B cell (primary cell): ENCODE results near the gene CCDC201. TPM values are rescaled to one million over a fixed set of nuclear protein-coding genes. Genes with fewer than 3 reads are reported as not detected.
"Not testable (repeated sequence)": the region's sequence is repeated elsewhere in the genome, so short reads cannot be mapped to it uniquely, and the experiment has no call there.

Experiments
- ATAC-seq: fragments of 200-7000 bp; cut with Tn5 transposase; one replicate; pipeline ENCODE4 v1.10.0; 2021; ENCODE audit warnings: low read depth, mild to moderate bottlenecking, moderate number of reproducible peaks, moderate library complexity
- CTCF ChIA-PET: fragments of 350-600 bp; sonication (Branson Sonifier 250); formaldehyde crosslinking; loops from one replicate; lab custom pipeline; 2021; ENCODE audit warnings: antibody characterized with exemption, inconsistent platforms; lab: Charles Lee
- POLR2A ChIA-PET: fragments of 350-600 bp; sonication (Branson Sonifier 250); formaldehyde crosslinking; loops from one replicate; lab custom pipeline; 2021; ENCODE audit warnings: antibody characterized with exemption; lab: Charles Lee
- DNase-seq: peaks from one replicate; pipeline ENCODE4 v3.0.0; 2013
- H2AFZ ChIP-seq: 2 replicates; pipeline ENCODE4 v1.6.1; 2012; ENCODE audit warnings: mild to moderate bottlenecking, low read depth, low read length; ENCODE audit not compliant: insufficient read depth, poor library complexity, severe bottlenecking
- H3K27ac ChIP-seq, 2 donors: 1 replicate in 1 of 2; 2 replicates in 1 of 2; pipeline ENCODE4 v1.5.1; 2012 to 2013; ENCODE audit warnings: low read length in 2 of 2, mild to moderate bottlenecking in 2 of 2, moderate library complexity in 1 of 2
- H3K27me3 ChIP-seq, 4 experiments: fragments of 200-600 bp in 1 of 4; sonication (generic) in 1 of 4; replicated peaks in 1 of 4; 1 replicate in 2 of 4; 2 replicates in 2 of 4; pipeline versions ENCODE4 v1.6.1 to v1.7.0; 2013 to 2016; ENCODE audit warnings: low read length in 3 of 4, mild to moderate bottlenecking in 2 of 4, mixed read lengths in 1 of 4, moderate library complexity in 1 of 4; ENCODE audit not compliant: insufficient read depth in 4 of 4, control insufficient read depth in 3 of 4; ENCODE audit errors: control extremely low read depth in 1 of 4
- H3K36me3 ChIP-seq, 2 experiments: replicated peaks in 1 of 2; 1 replicate in 1 of 2; 2 replicates in 1 of 2; pipeline versions ENCODE4 v1.6.1 to v1.7.1; 2013; ENCODE audit warnings: low read length in 1 of 2; ENCODE audit not compliant: insufficient read depth in 2 of 2, control insufficient read depth in 1 of 2; ENCODE audit errors: control extremely low read depth in 1 of 2, extremely low read depth in 1 of 2
- H3K4me1 ChIP-seq, 2 donors: fragments of 200-600 bp in 1 of 2; sonication (generic) in 1 of 2; 1 replicate in 1 of 2; 2 replicates in 1 of 2; pipeline versions ENCODE4 v1.5.1 to v1.6.1; 2013 to 2017; ENCODE audit warnings: low read length in 2 of 2; ENCODE audit not compliant: control insufficient read depth in 2 of 2, insufficient read depth in 2 of 2
- H3K4me2 ChIP-seq: replicated peaks from 2 replicates; pipeline ENCODE3; 2012; ENCODE audit warnings: mild to moderate bottlenecking, low read depth, low read length; ENCODE audit not compliant: poor library complexity, severe bottlenecking
- H3K4me3 ChIP-seq, 5 experiments: fragments of 200-600 bp in 1 of 5; sonication (generic) in 1 of 5; 1 replicate in 3 of 5; 2 replicates in 2 of 5; pipeline versions ENCODE4 v1.5.1 to v1.7.0; 2011 to 2016; ENCODE audit warnings: low read length in 4 of 5, mild to moderate bottlenecking in 4 of 5, low read depth in 2 of 5, control low read depth in 1 of 5, moderate library complexity in 1 of 5; ENCODE audit not compliant: insufficient read depth in 1 of 5; ENCODE audit errors: control extremely low read depth in 1 of 5, extremely low read depth in 1 of 5
- H3K79me2 ChIP-seq: fragments of 200-600 bp; sonication (generic); one replicate; pipeline ENCODE4 v1.6.0; 2016; ENCODE audit warnings: low read length; ENCODE audit not compliant: control insufficient read depth, insufficient read depth
- H3K9ac ChIP-seq: fragments of 200-600 bp; sonication (generic); 2 replicates; pipeline ENCODE4 v1.6.1; 2017; ENCODE audit warnings: mild to moderate bottlenecking, low read length, moderate library complexity
- H3K9me3 ChIP-seq, 3 donors: one replicate each; pipeline versions ENCODE4 v1.6.1 to v1.7.1; 2013; ENCODE audit warnings: low read length in 2 of 3; ENCODE audit not compliant: control insufficient read depth in 2 of 3, insufficient read depth in 1 of 3; ENCODE audit errors: control extremely low read depth in 1 of 3
- H4K20me1 ChIP-seq: 2 replicates; pipeline ENCODE4 v1.6.0; 2012; ENCODE audit warnings: mild to moderate bottlenecking, low read length; ENCODE audit not compliant: insufficient read depth, control insufficient read depth, poor library complexity, severe bottlenecking
- H3K27ac Mint-ChIP-seq: one replicate; pipeline ENCODE4 v1.8.0; 2021; ENCODE audit warnings: mixed read lengths
- H3K27me3 Mint-ChIP-seq: one replicate; pipeline ENCODE4 v1.8.0; 2021; ENCODE audit warnings: mixed read lengths
- H3K4me1 Mint-ChIP-seq: one replicate; pipeline ENCODE4 v1.8.0; 2021; ENCODE audit warnings: mixed read lengths
- H3K4me3 Mint-ChIP-seq: one replicate; pipeline ENCODE4 v1.8.0; 2021; ENCODE audit warnings: mixed read lengths
- H3K9me3 Mint-ChIP-seq: one replicate; pipeline ENCODE4 v1.8.0; 2022; ENCODE audit warnings: mixed read lengths; ENCODE audit not compliant: insufficient read depth
- WGBS: methylation state at CpG from one replicate; pipeline ENCODE4 v1.1.5; 2013; ENCODE audit warnings: missing lambda C conversion rate; ENCODE audit not compliant: insufficient coverage; 5-methylcytosine and 5-hydroxymethylcytosine counted together
- intact Hi-C: fragments of 100-400 bp; cut with micrococcal nuclease; formaldehyde crosslinking; loops from one replicate; pipeline ENCODE4 v1.10.0; 2022
- polyA plus RNA-seq: library from polyadenylated mRNA; depleted of rRNA; stranded (reverse); fragments of >200 nt; gene quantifications from 2 replicates; pipeline ENCODE4 v1.2.3, GENCODE V29; 2012
- total RNA-seq, 2 donors: library from RNA; stranded (reverse); fragments of 120-200 nt in 1 of 2; gene quantifications; 1 replicate in 1 of 2; 2 replicates in 1 of 2; pipeline versions ENCODE4 v1.2.3 to v1.2.4, GENCODE V29; 2013 to 2022

CCDC201 gene
- total and polyA plus RNA-seq, 2 donors (not counting 1 experiment from before 2014, with no cell fraction given) = not detected

DNA sequence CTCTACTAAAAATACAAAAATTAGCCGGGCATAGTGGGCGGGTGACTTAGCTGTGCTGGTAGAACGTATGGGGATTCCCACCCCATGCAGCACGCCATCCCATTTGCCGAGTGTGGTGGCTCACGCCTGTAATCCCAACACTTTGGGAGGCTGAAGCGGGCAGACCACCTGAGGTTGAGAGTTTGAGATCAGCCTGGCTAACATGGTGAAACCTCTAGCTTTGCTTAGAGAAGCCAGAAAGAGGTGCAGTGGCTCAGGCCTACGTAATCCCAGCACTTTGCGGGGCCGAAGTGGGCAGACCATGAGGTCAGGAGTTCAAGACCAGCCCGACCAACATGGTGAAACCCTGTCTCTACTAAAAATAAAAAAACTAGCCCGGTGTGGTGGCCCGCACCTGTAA, 45.2 kb downstream of the CCDC201 start:
- H3K27ac ChIP-seq, H3K27me3 Mint-ChIP-seq, H3K4me3 Mint-ChIP-seq, H3K4me1 ChIP-seq, H4K20me1 ChIP-seq, H2AFZ ChIP-seq, H3K79me2 ChIP-seq, DNase-seq, POLR2A ChIA-PET, H3K4me2 ChIP-seq, H3K36me3 ChIP-seq, H3K4me1 Mint-ChIP-seq, ATAC-seq, H3K27ac Mint-ChIP-seq, H3K9me3 ChIP-seq, H3K4me3 ChIP-seq, H3K27me3 ChIP-seq, H3K9me3 Mint-ChIP-seq, intact Hi-C loops, CTCF ChIA-PET, H3K9ac ChIP-seq: not testable (repeated sequence)
- WGBS = 97% methylated on average over 12 of the region's 13 CpGs

GRCh38 chr7:45826550-45826949, 46.3 kb downstream of the CCDC201 start:
- H3K27ac ChIP-seq, H3K4me3 Mint-ChIP-seq, H3K4me3 ChIP-seq, H3K9ac ChIP-seq, H2AFZ ChIP-seq, H3K4me2 ChIP-seq, H3K27me3 Mint-ChIP-seq, CTCF ChIA-PET, H4K20me1 ChIP-seq, POLR2A ChIA-PET, H3K9me3 Mint-ChIP-seq, H3K4me1 ChIP-seq, H3K27ac Mint-ChIP-seq, H3K27me3 ChIP-seq, H3K79me2 ChIP-seq, H3K9me3 ChIP-seq, ATAC-seq, DNase-seq, intact Hi-C loops, H3K36me3 ChIP-seq, H3K4me1 Mint-ChIP-seq: not testable (repeated sequence)
- WGBS = 80% methylated on average over 3 of the region's 3 CpGs

DNA sequence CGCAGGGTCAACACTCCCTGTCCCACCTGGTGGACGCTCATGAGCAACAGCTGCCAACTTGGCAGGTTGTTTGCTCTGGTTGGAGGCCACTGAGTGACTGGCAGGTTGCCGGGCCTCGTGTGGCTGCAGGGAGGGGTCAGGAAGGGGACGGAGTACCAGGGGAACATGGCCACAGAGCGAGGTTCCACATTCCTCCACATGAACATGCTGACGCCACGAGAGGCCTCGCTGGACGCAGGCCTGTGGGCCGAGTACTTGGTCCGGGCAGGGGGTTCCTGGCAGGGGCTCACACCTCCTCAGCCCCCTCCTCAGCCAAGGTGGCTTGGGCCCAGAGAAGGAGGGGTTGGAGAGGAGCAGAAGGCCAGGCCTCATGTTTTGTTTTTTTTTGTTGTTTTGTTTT, 54.1 kb downstream of the CCDC201 start:
- H3K4me1 Mint-ChIP-seq, intact Hi-C loops, CTCF ChIA-PET: not testable (repeated sequence)

DNA sequence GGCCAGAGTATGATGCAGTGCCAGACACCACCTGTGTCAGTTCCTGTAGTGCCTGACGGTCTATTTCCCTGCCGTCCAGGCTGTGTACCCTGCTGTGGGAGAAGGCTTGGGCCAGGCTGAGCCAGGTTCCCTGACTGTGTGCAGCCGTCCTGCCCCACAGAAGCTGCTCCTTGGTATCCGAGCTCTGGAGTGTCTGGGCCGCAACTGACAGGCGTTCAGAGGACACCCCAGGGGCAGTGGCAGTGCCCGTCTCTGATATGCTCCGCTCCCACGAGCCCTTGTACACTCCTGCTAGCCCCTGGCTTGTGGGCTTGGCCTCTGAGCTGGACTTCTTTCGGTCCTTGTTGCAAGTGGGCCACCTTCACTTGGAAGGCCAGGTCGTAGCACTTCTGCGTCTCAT, 55.0 kb downstream of the CCDC201 start:
- H3K27ac ChIP-seq, H2AFZ ChIP-seq, H3K4me3 ChIP-seq, POLR2A ChIA-PET, H3K9ac ChIP-seq, H3K4me3 Mint-ChIP-seq, H4K20me1 ChIP-seq, H3K4me2 ChIP-seq, H3K4me1 ChIP-seq, H3K27ac Mint-ChIP-seq, H3K9me3 ChIP-seq, ATAC-seq, DNase-seq, H3K27me3 ChIP-seq, H3K36me3 ChIP-seq, H3K27me3 Mint-ChIP-seq, intact Hi-C loops, CTCF ChIA-PET, H3K4me1 Mint-ChIP-seq, H3K9me3 Mint-ChIP-seq, H3K79me2 ChIP-seq: not testable (repeated sequence)
- 100% methylated on average over 8 of the region's 12 CpGs for WGBS

More for the DNA sequence above, 54.1 kb downstream of the CCDC201 start:
- H3K4me2 ChIP-seq, H3K27me3 ChIP-seq, H4K20me1 ChIP-seq, H3K9me3 ChIP-seq, H3K4me3 Mint-ChIP-seq, ATAC-seq, H3K36me3 ChIP-seq, H2AFZ ChIP-seq, H3K79me2 ChIP-seq, H3K4me1 ChIP-seq, H3K27me3 Mint-ChIP-seq, H3K9me3 Mint-ChIP-seq, H3K4me3 ChIP-seq, H3K27ac ChIP-seq, H3K9ac ChIP-seq, DNase-seq, POLR2A ChIA-PET, H3K27ac Mint-ChIP-seq: not testable (repeated sequence)
- WGBS = 100% methylated on average over 3 of the region's 12 CpGs
